LHCN-M2 (cell line): ENCODE results near the gene PRDM4. TPM values are rescaled to one million over a fixed set of nuclear protein-coding genes. Genes with fewer than 3 reads are reported as not detected.
A peak's percentile ranks its signal among the peaks of the same experiment; 100 is the strongest.

ENCODE experiments used
- DNase-seq: peaks from one replicate; pipeline ENCODE4 v3.0.0-alpha.2; 2012; ENCODE audit warnings: low read depth
- total RNA-seq: library from RNA; depleted of rRNA; stranded (reverse); fragments of >200 nt; gene quantifications from 2 replicates; pipeline ENCODE4 v1.2.3, GENCODE V29; 2014; rRNA removed

The PRDM4 gene
- total RNA-seq, 1 experiment from 2014 or later, result 38.7 TPM

DNA sequence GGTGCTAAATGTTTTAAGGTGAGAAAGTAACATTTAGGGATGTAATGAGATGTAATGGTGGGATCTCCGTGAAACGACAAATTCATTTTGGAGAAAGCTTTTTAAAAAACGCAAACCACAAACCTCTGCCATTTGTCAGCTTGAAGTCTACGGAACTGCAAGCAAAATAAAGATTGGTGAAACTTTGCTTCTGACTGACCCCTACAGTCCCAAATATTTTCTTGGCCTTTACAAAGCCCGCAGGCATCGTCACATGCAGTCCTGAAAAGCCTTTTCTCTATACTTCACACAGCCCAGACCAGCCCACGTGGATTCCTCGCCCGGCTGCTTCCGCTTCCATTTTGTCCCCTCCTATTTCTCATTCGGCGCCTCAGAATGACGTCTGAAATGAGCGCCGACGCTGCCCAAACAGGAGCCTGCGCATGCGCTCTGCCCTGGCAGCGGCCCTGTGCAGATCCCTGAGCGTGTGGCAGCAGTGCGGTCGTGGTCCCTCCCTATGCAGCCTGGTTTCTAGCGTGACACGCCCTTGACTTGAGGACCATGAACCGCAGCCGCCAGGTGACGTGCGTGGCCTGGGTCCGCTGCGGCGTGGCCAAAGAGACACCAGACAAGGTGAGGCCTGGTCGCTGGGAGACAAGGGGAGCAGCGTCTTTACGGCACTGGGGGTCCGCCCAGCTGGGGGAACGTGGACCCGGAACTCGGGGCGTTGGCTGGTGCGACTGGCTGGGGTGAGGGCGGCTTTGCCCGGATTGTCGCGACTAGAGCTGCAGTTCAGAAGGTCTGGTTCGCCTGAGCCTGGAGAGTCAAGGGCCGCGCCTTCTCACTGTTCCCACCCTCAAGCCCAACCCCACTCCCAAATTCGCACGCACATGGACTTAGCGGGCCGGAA, 75.3 kb downstream of the PRDM4 start, which contains the start of gene PWP1:
TSS of gene PWP1 (plus strand) at position 440 of the 889 bp plus-strand sequence. CDS start at position 541, 101 bp downstream.
- DNase-seq, result peak; percentile 94

DNA sequence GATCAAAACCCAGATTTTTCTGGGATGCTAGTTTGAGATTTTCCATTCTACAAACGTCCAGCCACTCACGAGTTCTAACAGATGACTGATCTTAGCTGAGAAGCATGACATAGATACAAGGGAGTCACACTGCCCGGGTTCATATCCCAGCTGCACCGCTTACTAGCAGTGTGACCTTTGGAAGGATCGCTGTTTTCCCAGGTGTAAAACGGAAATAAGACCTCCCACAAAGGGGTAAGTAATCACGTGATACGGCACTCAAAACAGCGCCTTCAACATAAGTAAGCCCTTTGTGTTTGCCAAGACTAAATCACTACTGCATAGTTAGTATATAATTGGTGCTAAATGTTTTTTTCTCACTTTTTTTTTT, 76.0 kb downstream of the PRDM4 start:
- DNase-seq, result peak; percentile 44

DNA sequence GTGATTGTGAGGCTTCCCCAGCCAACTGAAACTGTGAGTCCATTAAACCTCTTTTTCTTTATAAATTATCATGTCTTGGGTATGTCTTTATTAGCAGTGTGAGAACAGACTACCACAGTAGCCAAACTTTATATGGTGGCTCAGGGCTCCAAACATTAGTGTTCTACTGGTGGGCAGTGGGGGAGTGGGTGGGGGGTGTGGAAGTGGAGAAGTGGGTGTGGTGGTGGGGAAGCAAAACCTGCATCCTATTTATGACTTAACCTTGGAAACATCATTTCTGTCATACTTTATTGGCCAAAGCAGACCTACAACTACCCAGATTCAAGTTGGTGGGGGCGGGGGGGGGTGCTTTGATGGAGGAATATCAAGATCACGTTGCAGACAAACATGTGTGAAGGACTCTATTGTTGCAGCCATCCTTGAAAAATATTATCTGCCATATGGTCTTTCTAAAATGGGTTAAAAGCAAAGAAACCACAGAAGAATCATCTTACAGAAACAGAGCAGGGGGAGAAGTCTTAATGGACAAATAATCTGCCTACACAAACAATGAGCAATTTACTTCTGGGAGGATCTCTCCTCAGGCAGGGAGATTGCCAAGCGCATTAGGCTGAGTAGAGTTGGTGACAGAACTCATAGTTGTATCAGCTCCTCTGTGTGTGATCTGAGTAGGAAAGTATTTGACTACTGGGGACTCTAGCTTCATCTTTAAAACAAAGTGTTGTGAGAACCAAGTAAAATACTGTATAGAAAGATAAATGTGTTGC, 76.7 kb downstream of the PRDM4 start:
- peak; percentile 29 for DNase-seq

Other genes with a start within 250 kb of the PRDM4 start
- gene PWP1, start 75.3 kb downstream of the PRDM4 start, total RNA-seq, result 99.9 and 153 TPM in 2 replicates
- not detected in 2 replicates for gene ASCL4, start 13.6 kb upstream of the PRDM4 start, total RNA-seq